ENCODE data around the gene MYO5B.

DNA sequence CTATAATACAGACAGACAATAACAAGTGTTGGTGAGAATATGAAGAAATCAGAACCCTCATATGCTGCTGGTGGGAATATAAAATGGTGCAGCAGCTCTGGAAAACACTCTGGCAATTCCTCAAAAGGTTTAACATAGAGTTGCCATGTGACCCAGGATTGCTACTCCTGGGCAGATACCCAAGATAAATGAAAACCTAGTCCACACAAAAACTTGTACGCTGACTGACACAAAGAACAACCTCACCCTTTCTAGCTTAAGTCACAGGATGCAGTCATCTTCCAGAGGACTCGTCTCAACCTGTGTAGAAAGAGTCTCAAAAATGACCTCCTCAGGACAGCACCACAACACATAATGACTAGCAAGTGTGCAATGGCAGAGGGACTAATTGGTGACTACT lies 310.0 kb downstream of the MYO5B start:
- no peak for TF ChIP-seq GATA3 (IDR thresholded peaks at IDR 0.05; ENCODE audit: low read depth, low read length)
- TF ChIP-seq GATA2 (IDR thresholded peaks at IDR 0.05; ENCODE audit: low read depth, low read length): no peak

Data from SH-SY5Y (cell line).